GOT3 (cell line): Measurements from ENCODE around the gene CEP95.
"Not testable (repeated sequence)": the region's sequence is repeated elsewhere in the genome, so short reads cannot be mapped to it uniquely, and the experiment has no call there.

Experiments
- DNase-seq: peaks from one replicate; lab custom pipeline; 2025; ENCODE audit warnings: mixed read lengths; lab: John Stamatoyannopoulos, UW

CEP95 gene

DNA sequence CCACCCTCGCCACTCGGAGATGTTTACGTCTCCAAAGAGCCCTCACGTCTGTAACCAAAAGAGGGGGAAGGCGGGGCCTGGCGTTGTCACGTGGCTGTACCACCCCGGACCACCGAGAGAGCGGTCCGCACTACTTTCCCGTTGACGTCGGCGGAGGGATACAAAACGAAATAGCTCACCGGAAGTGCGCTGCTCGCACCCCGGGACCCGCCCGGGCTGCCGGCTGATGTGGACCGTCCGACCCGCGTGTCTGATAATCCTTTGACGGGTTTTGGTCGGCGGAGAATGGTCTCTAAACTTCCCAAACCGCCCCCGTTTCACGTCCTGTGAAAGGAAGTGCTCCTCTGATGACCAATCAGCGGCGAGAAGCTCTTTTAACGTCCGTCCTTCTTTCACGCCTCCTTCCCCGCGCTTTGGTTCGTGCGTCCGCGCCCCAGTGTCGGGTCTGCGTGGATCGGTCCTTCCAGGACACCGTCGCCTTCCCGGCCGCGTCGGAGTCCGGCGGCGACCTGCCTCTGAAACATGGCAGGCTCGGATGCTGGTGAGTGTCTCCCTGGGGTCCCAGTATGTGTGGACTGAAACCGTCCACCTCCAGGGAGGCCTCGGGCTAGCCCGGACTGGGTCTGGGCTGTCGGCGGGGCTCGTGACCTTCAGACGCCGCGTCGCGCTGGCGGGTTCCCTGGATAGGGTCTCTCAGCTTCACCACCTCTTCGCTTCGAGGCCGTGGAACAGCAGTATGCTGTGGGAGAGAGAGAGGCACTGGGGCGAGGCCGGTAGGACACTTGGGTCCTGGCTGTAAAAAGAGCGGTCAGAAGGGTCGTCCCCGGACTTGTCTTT, at the start of gene CEP95:
Gene CEP95, plus strand, starts transcription at position 402 of the 837 bp plus-strand sequence. Its CDS starts 121 bp downstream, at position 523.
- peak; percentile 99 for DNase-seq

GRCh38 chr17:64457156-64457555, 49.6 kb upstream of the CEP95 start:
- no peak for DNase-seq

DNA sequence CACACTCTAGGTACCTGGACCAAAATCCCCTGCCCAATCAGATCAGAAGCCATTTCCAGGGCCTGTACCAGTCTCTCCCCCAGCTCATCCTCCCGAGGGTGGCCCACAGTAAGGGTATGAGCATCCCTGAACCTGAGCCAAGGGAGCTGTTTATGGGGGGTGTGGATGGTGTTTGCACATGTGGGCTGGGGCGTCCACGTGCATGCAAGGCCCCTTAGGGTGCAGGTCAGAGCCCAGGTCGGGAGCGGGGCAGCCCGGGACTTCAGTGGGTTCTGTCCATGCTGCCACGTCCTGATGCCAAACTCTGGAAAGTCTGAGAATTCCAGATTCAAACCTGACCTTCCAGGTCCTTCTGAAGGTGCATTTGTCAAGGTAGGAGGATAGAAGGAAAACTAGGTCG, 48.0 kb upstream of the CEP95 start:
- no peak for DNase-seq

GRCh38 chr17:64459284-64459747, 47.5 kb upstream of the CEP95 start:
- no peak for DNase-seq

GRCh38 chr17:64459818-64460217, 47.0 kb upstream of the CEP95 start:
- DNase-seq = not testable (repeated sequence)

DNA sequence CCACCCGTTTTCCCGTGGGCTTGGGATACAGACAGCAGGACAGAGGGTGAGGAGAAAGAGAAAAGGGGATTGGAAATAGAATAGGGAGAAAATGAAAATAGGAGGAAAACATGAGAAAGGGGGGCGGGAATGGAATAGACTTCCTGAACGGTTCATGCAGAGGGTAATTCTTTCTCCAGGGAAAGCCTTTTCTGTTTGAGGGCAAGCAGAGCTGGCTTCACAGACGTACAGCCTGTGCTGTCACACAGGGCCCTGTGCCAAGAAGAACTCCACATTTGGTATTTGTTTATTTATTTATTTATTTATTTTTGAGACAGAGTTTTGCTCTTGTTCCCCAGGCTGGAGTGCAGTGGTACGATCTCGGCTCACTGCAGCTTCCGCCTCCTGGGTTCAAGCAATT, 45.8 kb upstream of the CEP95 start:
- DNase-seq = no peak

GRCh38 chr17:64461788-64462187, 45.0 kb upstream of the CEP95 start:
- no peak for DNase-seq

- DNase-seq = no peak
These were observed 40.6 kb upstream of the CEP95 start for GRCh38 chr17:64466019-64466735.

- DNase-seq = not testable (repeated sequence)
These were observed 39.9 kb upstream of the CEP95 start for GRCh38 chr17:64466834-64467233.

- no peak for DNase-seq
These were observed 36.2 kb upstream of the CEP95 start for GRCh38 chr17:64470625-64471024.

- no peak for DNase-seq
These were observed 35.3 kb upstream of the CEP95 start for GRCh38 chr17:64471440-64471839.

DNA sequence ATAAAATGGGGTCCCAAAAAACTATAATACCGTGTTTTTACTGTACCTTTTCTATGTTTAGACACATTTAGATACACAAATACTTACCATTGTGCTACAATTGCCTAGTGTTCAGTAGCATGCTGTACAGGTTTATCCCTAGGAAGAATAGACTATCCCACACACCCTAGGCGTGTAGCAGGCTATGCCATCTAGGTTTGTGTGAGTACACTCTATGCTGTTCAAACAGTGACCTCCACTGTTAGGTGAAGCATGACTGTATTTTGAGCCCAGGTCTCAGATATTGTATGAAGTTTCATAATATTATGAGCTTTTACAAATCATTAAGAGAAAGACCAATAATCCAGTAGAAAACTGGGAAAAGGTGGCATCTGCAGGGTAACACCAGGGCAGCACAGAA, 34.2 kb upstream of the CEP95 start:
- DNase-seq = no peak

DNA sequence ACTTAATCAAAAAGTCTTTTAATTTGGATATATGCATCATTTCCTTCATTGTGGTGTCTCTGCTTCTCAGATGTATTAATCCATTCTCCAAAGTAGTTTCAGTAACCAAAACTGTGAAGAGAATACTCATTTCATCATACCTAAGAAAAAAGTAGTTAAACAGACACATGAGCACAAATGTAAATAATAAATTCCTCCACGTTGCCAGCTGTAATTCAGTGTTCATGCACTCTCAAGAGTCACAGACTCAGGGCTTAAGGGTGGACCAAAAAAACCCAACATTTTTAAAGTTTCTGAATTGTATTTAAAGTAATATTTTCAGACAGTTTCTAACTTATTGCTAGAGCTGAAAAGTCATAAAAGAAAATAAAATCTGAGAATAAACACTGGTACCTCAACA, 28.9 kb upstream of the CEP95 start:
- DNase-seq = no peak

- DNase-seq = no peak
These were observed 25.8 kb upstream of the CEP95 start for GRCh38 chr17:64480951-64481350.

DNA sequence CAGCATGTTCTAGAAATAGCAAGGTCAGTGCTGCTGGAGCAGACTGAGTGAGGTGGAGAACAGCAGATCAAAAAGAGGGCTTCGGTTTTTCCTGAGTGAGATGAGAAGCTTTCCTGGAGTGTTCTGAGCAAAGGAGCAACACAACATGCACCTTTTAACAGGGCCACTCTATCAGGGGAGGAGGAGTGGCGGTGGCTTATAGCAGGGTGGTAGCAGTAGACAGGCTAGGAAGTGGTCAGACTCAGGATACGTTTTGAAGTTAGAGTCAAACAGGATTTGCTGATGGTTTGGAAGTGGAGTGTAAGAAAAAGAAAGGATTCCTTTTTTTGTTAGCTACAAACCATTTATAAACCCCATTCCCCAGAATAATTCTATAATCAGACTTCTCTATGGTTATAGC, 22.4 kb upstream of the CEP95 start:
- no peak for DNase-seq

DNA sequence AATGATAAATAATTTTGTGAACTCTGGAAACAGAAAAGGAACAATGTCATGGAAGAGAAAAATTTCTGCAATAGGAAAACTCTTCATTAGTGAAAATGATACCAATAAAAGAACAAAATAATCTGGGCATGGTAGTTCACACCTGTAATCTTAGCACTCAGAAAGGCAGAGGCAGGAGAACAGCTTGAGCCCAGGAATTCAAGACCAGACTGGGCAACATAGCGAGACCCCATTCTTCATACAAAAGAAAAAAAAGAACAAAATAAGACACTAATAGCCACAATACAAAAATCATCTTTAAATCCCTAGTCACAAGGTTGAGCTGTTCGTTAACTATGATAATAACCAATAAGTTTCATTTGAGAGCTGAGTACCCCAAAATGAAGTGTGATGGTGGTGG, 18.5 kb upstream of the CEP95 start:
- no peak for DNase-seq

DNA sequence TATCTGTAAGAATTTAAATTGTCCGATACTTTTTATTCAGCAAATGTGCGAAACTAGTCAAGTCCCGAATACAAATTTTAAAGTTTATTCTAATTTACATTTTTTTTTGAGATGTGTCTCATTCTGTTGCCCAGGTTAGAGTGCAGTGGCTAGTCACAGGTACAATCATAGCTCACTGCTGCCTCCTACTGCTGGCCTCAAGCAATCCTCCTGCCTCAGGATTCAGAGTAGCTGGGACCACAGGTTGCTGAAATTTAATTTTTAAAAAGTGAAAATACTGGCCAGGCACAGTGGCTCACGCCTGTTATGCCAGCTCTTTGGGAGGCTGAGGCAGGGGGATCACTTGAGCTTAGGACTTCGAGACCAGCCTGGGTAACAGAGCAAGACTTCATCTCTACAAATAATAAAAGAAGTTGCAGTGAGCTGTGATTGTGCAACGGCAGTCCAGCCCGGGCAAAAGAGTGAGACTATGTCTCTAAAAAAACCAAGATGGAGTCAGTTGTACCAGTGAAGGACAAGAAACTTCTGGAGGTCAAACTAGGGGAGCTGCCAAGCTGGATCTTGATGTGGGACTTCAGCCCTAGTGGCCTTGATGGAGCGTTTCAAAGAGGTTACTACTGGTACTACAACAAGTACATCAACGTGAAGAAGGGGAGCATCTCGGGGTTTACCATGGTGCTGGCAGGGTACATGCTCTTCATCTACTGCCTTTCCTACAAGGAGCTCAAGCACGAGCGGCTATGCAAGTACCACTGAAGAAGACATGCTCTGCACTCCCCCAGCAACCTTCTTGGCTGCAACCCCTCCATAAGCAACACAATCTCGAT, 15.5 kb upstream of the CEP95 start:
- DNase-seq = no peak

- no peak for DNase-seq
These were observed 14.8 kb upstream of the CEP95 start for GRCh38 chr17:64491994-64492393.

- DNase-seq = no peak
These were observed 14.2 kb upstream of the CEP95 start for GRCh38 chr17:64492481-64493109.

- no peak for DNase-seq
These were observed 12.7 kb upstream of the CEP95 start for GRCh38 chr17:64494121-64494520.

- not testable (repeated sequence) for DNase-seq
These were observed 11.5 kb upstream of the CEP95 start for GRCh38 chr17:64495300-64495699.

DNA sequence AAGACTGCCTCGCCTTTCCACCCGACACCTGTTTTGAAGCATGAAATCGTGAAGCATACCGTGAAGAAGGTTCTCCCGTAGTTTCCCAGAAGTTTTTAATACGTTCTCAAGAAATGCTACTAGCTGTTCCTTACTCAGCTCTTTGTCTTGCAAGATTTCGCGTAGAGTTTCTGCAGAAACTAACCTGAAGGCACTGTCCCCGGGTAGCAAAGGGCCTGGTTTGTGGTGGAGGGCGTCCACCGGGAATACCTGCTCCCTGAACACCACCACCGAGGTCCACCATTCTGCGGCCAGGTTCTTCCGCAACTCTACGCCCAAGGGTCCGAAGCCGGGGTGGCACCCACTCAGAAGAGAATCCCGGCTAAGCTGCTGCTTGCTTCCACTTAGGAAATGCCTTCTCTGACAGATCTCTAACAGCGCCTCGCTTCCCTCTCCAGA, 10.4 kb upstream of the CEP95 start:
- DNase-seq = no peak
